ENCODE measurements around the gene ITM2C.

- TF ChIP-seq GATA3 (IDR thresholded peaks at IDR 0.05; ENCODE audit: low read depth, low read length) (no peak), GATA2 (IDR thresholded peaks at IDR 0.05; ENCODE audit: low read depth, low read length) (no peak)
Observed at GRCh38 chr2:230886206-230886605, 21.5 kb downstream of the ITM2C start.

All from SH-SY5Y (cell line).